Measurements from ENCODE around the gene TNNI3.

TNNI3 gene

DNA sequence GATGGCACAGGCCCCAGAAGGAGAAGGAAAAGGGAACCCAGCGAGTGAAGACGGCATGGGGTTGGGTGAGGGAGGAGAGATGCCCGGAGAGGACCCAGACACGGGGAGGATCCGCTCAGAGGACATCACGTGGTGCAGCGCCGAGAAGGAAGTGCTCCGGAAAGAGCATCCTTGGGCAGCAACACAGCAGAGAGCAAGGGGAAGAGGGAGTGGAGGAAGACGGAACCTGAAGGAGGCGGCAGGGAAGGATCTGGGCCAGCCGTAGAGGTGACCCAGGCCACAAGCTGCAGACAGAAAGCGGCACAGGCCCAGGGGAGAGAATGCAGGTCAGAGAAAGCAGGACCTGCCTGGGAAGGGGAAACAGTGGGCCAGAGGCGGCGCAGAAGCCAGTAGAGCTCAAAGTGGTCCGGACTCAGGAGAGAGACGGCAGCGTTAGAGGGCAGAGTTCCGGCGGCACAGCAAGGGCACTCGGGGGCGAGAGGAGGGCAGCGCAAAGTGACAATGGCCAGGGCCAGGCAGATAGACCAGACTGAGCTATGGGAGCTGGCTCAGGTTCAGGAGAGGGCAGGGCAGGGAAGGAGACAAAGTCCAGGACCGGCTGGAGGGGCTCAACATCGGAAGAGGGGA is 41.2 kb downstream of the TNNI3 start:
- H3K4me3 ChIP-seq (ENCODE audit: low read length) = peak overlapping the region; percentile 93
- peaks cover 38% of the 10 kb centered on the region for H3K36me3 ChIP-seq (ENCODE audit: control insufficient read depth, low read length)
- H3K9me2 ChIP-seq (replicated peaks; ENCODE audit: control insufficient read depth, low read length) = no peaks in the 10 kb centered on the region
- no peaks in the 10 kb centered on the region for H3K27me3 ChIP-seq (ENCODE audit: control insufficient read depth, low read length)
- H3K27ac ChIP-seq (ENCODE audit: low read depth, low read length) = peak overlapping the region; percentile 70
- peak overlapping the region; percentile 98 for H3K4me2 ChIP-seq (ENCODE audit: low read length)
- peaks cover 15% of the 10 kb centered on the region for H4K20me1 ChIP-seq (ENCODE audit: control insufficient read depth, insufficient read depth, low read depth, low read length)
- TF ChIP-seq, protein P1, sequence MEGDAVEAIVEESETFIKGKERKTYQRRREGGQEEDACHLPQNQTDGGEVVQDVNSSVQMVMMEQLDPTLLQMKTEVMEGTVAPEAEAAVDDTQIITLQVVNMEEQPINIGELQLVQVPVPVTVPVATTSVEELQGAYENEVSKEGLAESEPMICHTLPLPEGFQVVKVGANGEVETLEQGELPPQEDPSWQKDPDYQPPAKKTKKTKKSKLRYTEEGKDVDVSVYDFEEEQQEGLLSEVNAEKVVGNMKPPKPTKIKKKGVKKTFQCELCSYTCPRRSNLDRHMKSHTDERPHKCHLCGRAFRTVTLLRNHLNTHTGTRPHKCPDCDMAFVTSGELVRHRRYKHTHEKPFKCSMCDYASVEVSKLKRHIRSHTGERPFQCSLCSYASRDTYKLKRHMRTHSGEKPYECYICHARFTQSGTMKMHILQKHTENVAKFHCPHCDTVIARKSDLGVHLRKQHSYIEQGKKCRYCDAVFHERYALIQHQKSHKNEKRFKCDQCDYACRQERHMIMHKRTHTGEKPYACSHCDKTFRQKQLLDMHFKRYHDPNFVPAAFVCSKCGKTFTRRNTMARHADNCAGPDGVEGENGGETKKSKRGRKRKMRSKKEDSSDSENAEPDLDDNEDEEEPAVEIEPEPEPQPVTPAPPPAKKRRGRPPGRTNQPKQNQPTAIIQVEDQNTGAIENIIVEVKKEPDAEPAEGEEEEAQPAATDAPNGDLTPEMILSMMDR (IDR thresholded peaks at IDR 0.05; ENCODE audit: low read depth, low read length, poor library complexity, severe bottlenecking) = peak; percentile 9
- TF ChIP-seq EZH2phosphoT487 (IDR thresholded peaks at IDR 0.05; ENCODE audit: borderline replicate concordance, low read length) = no peak
- H3K9me3 ChIP-seq (ENCODE audit: control insufficient read depth, insufficient read depth, low read length) = no peaks in the 10 kb centered on the region
- H3K79me2 ChIP-seq (ENCODE audit: control insufficient read depth, low read length) = peaks cover 69% of the 10 kb centered on the region
- H3K4me1 ChIP-seq (ENCODE audit: control insufficient read depth, low read length) = peaks cover 59% of the 10 kb centered on the region
- peaks cover 11% of the 10 kb centered on the region for H3F3A ChIP-seq (ENCODE audit: control insufficient read depth, insufficient read depth)

DNA sequence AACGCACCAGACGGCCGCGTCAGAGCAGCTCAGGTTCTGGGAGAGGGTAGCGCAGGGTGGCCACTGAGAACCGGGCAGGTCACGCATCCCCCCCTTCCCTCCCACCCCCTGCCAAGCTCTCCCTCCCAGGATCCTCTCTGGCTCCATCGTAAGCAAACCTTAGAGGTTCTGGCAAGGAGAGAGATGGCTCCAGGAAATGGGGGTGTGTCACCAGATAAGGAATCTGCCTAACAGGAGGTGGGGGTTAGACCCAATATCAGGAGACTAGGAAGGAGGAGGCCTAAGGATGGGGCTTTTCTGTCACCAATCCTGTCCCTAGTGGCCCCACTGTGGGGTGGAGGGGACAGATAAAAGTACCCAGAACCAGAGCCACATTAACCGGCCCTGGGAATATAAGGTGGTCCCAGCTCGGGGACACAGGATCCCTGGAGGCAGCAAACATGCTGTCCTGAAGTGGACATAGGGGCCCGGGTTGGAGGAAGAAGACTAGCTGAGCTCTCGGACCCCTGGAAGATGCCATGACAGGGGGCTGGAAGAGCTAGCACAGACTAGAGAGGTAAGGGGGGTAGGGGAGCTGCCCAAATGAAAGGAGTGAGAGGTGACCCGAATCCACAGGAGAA is 42.0 kb downstream of the TNNI3 start:
- Histone ChIP-seq H3K9me3 (ENCODE audit: control insufficient read depth, insufficient read depth, low read length) (no peaks in the 10 kb centered on the region), H3K9me2 (replicated peaks; ENCODE audit: control insufficient read depth, low read length) (no peaks in the 10 kb centered on the region), H3K79me2 (ENCODE audit: control insufficient read depth, low read length) (peaks cover 76% of the 10 kb centered on the region), H4K20me1 (ENCODE audit: control insufficient read depth, insufficient read depth, low read depth, low read length) (peaks cover 16% of the 10 kb centered on the region), H3K4me1 (ENCODE audit: control insufficient read depth, low read length) (peaks cover 51% of the 10 kb centered on the region), H3K4me2 (ENCODE audit: low read length) (peak overlapping the region; percentile 98), H3K27ac (ENCODE audit: low read depth, low read length) (peak overlapping the region; percentile 70), H3K27me3 (ENCODE audit: control insufficient read depth, low read length) (no peaks in the 10 kb centered on the region), H3K36me3 (ENCODE audit: control insufficient read depth, low read length) (peaks cover 41% of the 10 kb centered on the region), H3F3A (ENCODE audit: control insufficient read depth, insufficient read depth) (peaks cover 7% of the 10 kb centered on the region), H3K4me3 (ENCODE audit: low read length) (peak overlapping the region; percentile 93)
- TF ChIP-seq, protein P1 (IDR thresholded peaks at IDR 0.05; ENCODE audit: low read depth, low read length, poor library complexity, severe bottlenecking) = no peak
- no peak for TF ChIP-seq EZH2phosphoT487 (IDR thresholded peaks at IDR 0.05; ENCODE audit: borderline replicate concordance, low read length)

GRCh38 chr19:55114566-55115145 is 42.9 kb downstream of the TNNI3 start:
- TF ChIP-seq EZH2phosphoT487 (IDR thresholded peaks at IDR 0.05; ENCODE audit: borderline replicate concordance, low read length) = no peak
- TF ChIP-seq, protein P1 (IDR thresholded peaks at IDR 0.05; ENCODE audit: low read depth, low read length, poor library complexity, severe bottlenecking) = no peak
- Histone ChIP-seq H3K36me3 (ENCODE audit: control insufficient read depth, low read length) (peaks cover 49% of the 10 kb centered on the region), H4K20me1 (ENCODE audit: control insufficient read depth, insufficient read depth, low read depth, low read length) (peaks cover 16% of the 10 kb centered on the region), H3K4me3 (ENCODE audit: low read length) (peak overlapping the region; percentile 93), H3F3A (ENCODE audit: control insufficient read depth, insufficient read depth) (peaks cover 5% of the 10 kb centered on the region), H3K4me2 (ENCODE audit: low read length) (peak overlapping the region; percentile 98), H3K4me1 (ENCODE audit: control insufficient read depth, low read length) (peaks cover 46% of the 10 kb centered on the region), H3K9me3 (ENCODE audit: control insufficient read depth, insufficient read depth, low read length) (no peaks in the 10 kb centered on the region), H3K9me2 (replicated peaks; ENCODE audit: control insufficient read depth, low read length) (no peaks in the 10 kb centered on the region), H3K27me3 (ENCODE audit: control insufficient read depth, low read length) (no peaks in the 10 kb centered on the region), H3K27ac (ENCODE audit: low read depth, low read length) (peak overlapping the region; percentile 93), H3K79me2 (ENCODE audit: control insufficient read depth, low read length) (peaks cover 85% of the 10 kb centered on the region)

Data from DOHH2 (cell line).